Duodenal mucosa (tissue), 2 donors: ENCODE results near the gene PLCH2.

ENCODE experiments used
- H3K27ac ChIP-seq: one replicate; pipeline ENCODE4 v1.7.0; 2013; ENCODE audit warnings: low read depth, low read length
- H3K27me3 ChIP-seq, 2 donors: one replicate each; pipeline ENCODE4 v1.7.0; 2013; ENCODE audit warnings: low read length in 2 of 2, control low read depth in 1 of 2; ENCODE audit not compliant: insufficient read depth in 2 of 2, control insufficient read depth in 1 of 2
- H3K36me3 ChIP-seq, 2 donors: one replicate each; pipeline ENCODE4 v1.7.0; 2013; ENCODE audit warnings: low read length in 2 of 2, control low read depth in 1 of 2; ENCODE audit not compliant: insufficient read depth in 2 of 2, control insufficient read depth in 1 of 2
- H3K4me1 ChIP-seq, 2 donors: one replicate each; pipeline ENCODE4 v1.7.0; 2013; ENCODE audit warnings: low read length in 2 of 2, control low read depth in 1 of 2; ENCODE audit not compliant: insufficient read depth in 2 of 2, control insufficient read depth in 1 of 2
- H3K4me3 ChIP-seq, 2 donors: one replicate each; pipeline ENCODE4 v1.7.0; 2013; ENCODE audit warnings: low read length in 2 of 2, low read depth in 1 of 2
- H3K9ac ChIP-seq, 2 donors: one replicate each; pipeline ENCODE4 v1.7.0; 2013; ENCODE audit warnings: low read length in 2 of 2, low read depth in 1 of 2
- H3K9me3 ChIP-seq, 2 donors: one replicate each; pipeline ENCODE4 v1.7.0; 2013; ENCODE audit warnings: low read length in 2 of 2, control low read depth in 1 of 2; ENCODE audit not compliant: control insufficient read depth in 1 of 2

The PLCH2 gene, protein sequence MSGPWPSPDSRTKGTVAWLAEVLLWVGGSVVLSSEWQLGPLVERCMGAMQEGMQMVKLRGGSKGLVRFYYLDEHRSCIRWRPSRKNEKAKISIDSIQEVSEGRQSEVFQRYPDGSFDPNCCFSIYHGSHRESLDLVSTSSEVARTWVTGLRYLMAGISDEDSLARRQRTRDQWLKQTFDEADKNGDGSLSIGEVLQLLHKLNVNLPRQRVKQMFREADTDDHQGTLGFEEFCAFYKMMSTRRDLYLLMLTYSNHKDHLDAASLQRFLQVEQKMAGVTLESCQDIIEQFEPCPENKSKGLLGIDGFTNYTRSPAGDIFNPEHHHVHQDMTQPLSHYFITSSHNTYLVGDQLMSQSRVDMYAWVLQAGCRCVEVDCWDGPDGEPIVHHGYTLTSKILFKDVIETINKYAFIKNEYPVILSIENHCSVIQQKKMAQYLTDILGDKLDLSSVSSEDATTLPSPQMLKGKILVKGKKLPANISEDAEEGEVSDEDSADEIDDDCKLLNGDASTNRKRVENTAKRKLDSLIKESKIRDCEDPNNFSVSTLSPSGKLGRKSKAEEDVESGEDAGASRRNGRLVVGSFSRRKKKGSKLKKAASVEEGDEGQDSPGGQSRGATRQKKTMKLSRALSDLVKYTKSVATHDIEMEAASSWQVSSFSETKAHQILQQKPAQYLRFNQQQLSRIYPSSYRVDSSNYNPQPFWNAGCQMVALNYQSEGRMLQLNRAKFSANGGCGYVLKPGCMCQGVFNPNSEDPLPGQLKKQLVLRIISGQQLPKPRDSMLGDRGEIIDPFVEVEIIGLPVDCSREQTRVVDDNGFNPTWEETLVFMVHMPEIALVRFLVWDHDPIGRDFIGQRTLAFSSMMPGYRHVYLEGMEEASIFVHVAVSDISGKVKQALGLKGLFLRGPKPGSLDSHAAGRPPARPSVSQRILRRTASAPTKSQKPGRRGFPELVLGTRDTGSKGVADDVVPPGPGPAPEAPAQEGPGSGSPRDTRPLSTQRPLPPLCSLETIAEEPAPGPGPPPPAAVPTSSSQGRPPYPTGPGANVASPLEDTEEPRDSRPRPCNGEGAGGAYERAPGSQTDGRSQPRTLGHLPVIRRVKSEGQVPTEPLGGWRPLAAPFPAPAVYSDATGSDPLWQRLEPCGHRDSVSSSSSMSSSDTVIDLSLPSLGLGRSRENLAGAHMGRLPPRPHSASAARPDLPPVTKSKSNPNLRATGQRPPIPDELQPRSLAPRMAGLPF (N-terminal part only)

GRCh38 chr1:2476061-2476999 is at the start of gene PLCH2:
Gene PLCH2 (plus strand): TSS chr1:2476289. CDS start chr1:2476589, 300 bp downstream.
- Histone ChIP-seq H3K36me3 (no peaks in the 10 kb centered on the region), H3K9ac (no peak within 1 kb of the TSS), H3K9me3 (no peaks in the 10 kb centered on the region), H3K27ac (no peak within 1 kb of the TSS), H3K4me3 (no peak within 1 kb of the TSS), H3K4me1 (peaks cover 3 to 14% of the 10 kb centered on the region in 2 donors), H3K27me3 (no peaks in the 10 kb centered on the region)

DNA sequence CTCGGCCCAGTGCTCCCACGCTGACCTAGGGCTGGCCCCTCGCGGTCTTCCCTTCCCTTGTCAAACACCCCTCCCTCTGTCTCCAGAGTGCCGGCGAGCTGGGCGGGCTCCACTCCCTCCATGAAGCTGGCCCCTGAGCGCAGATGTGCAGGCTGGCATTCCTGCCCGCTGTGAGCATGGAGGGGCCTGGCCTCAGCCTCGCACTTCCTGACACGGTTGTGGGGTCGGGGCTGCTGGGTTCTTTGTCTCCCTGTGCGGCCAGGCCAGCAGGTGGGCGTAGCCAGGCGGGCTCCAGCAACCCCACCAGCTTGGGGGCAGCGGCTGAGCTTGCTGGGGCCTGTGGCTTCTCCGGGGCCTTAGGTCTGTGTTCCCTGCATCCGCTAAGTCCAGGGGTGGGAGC is 49.5 kb upstream of the PLCH2 start:
- no peaks in the 10 kb centered on the region for H3K27me3 ChIP-seq
- H3K9me3 ChIP-seq = peaks cover 12 to 13% of the 10 kb centered on the region in 2 donors
- H3K4me1 ChIP-seq = no peaks in the 10 kb centered on the region
- H3K4me3 ChIP-seq = no peak overlapping the region
- no peak overlapping the region for H3K27ac ChIP-seq
- no peaks in the 10 kb centered on the region for H3K36me3 ChIP-seq
- H3K9ac ChIP-seq = no peak overlapping the region

- Histone ChIP-seq H3K4me3 (no peak overlapping the region), H3K9me3 (peaks cover 12 to 13% of the 10 kb centered on the region in 2 donors), H3K36me3 (no peaks in the 10 kb centered on the region), H3K27ac (no peak overlapping the region), H3K9ac (no peak overlapping the region), H3K4me1 (no peaks in the 10 kb centered on the region), H3K27me3 (no peaks in the 10 kb centered on the region)
Measured at GRCh38 chr1:2427051-2427450, 49.0 kb upstream of the PLCH2 start.

DNA sequence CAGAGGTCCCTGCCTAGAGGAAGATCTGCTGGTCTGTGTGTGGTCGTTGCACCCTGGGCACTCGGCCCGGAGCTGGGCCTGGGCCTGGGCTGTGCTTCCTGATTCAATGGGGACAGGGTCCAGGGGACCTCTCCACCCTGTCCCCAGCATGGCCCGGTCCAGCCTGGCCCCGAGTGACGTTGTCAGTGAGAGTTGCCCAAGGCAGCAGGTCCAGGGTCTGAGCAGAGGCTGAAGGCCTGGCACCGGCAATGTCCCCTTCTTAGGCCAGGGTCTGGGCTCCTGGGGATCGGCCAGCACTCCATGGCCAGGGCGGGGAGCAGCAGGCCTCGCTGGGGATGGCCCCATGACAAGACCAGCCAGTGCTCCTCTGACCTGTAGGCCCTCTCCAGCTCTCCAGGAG is 48.1 kb upstream of the PLCH2 start:
- Histone ChIP-seq H3K36me3 (no peaks in the 10 kb centered on the region), H3K4me3 (no peak overlapping the region), H3K4me1 (no peaks in the 10 kb centered on the region), H3K27me3 (peaks cover 0 to 3% of the 10 kb centered on the region in 2 donors), H3K27ac (no peak overlapping the region), H3K9ac (no peak overlapping the region), H3K9me3 (peaks cover 12 to 13% of the 10 kb centered on the region in 2 donors)

GRCh38 chr1:2428490-2428889 is 47.6 kb upstream of the PLCH2 start:
- Histone ChIP-seq H3K27me3 (peaks cover 0 to 6% of the 10 kb centered on the region in 2 donors), H3K4me3 (no peak overlapping the region), H3K4me1 (no peaks in the 10 kb centered on the region), H3K9ac (no peak overlapping the region), H3K27ac (no peak overlapping the region), H3K36me3 (no peaks in the 10 kb centered on the region), H3K9me3 (peaks cover 9 to 12% of the 10 kb centered on the region in 2 donors)

DNA sequence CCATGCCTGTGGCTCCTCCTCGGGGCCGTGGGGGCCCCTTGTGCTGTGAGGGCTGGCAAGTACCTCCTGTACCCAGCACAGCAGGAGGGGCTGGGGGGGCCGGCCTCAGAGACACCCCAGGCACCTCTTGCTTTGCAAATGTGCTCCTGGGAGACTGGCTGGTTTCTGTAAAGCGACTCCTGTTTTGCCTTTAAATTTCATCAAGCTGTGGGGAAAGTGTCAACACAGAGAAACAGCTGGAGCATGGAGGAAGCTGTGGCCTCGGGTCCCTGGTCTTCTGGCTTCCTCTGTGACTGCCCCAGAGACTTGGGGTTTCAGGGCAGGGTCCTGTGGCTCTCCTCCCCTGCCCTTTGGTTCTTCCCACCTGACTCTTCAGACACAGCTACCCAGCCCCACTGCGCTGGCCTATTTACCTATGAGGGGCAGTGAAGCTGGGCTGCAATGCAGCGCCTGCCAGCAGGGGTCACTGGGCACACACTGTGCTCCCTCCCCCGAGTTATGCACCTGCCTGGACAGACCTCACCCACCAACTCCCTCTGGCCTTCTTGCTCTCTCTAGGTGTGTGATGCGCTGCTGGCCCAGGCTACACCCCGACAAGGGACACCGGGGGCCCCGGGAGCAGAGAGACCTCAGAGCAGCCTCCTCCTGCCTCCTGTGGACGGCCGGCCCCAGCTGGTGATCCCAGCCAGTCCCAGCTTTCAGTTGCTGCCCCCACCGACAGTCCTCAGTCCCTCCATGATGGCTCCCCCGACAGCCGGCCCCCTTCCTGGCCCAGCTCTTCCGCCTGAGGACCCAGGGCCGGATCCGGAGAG is 46.1 kb upstream of the PLCH2 start:
- no peak overlapping the region for H3K4me3 ChIP-seq
- peaks cover 0 to 8% of the 10 kb centered on the region in 2 donors for H3K27me3 ChIP-seq
- H3K4me1 ChIP-seq = no peaks in the 10 kb centered on the region
- H3K9me3 ChIP-seq = peaks cover 7 to 12% of the 10 kb centered on the region in 2 donors
- H3K9ac ChIP-seq = no peak overlapping the region
- no peak overlapping the region for H3K27ac ChIP-seq
- H3K36me3 ChIP-seq = no peaks in the 10 kb centered on the region

- peaks cover 0 to 8% of the 10 kb centered on the region in 2 donors for H3K27me3 ChIP-seq
- H3K9ac ChIP-seq = no peak overlapping the region
- H3K4me1 ChIP-seq = no peaks in the 10 kb centered on the region
- peaks cover 7 to 12% of the 10 kb centered on the region in 2 donors for H3K9me3 ChIP-seq
- H3K27ac ChIP-seq = no peak overlapping the region
- H3K4me3 ChIP-seq = no peak overlapping the region
- H3K36me3 ChIP-seq = no peaks in the 10 kb centered on the region
Measured at GRCh38 chr1:2430592-2430973, 45.5 kb upstream of the PLCH2 start.

DNA sequence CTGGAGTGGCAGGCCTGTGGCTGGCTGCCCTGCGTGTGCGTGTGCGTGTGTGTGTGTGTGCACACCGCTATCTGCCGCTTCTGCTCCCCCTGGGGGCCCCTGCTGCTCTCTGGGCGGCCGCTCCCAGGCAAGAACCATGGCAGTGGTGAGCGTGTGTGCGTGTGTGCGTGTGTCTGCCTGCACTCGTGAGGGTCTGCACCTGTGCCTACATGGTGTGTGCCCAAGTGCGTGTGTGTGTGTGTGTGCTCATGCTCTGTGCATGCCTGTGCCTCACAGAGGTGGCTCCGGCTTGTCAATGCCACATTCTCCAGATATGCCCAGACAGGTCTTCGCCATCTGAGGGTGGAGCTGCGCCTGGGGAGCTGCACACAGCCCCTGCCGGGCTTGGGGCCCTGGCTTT is 45.0 kb upstream of the PLCH2 start:
- Histone ChIP-seq H3K4me3 (no peak overlapping the region), H3K27ac (no peak overlapping the region), H3K27me3 (peaks cover 0 to 8% of the 10 kb centered on the region in 2 donors), H3K36me3 (no peaks in the 10 kb centered on the region), H3K9me3 (peaks cover 7 to 12% of the 10 kb centered on the region in 2 donors), H3K4me1 (no peaks in the 10 kb centered on the region), H3K9ac (no peak overlapping the region)
